ENCODE data around the gene LDHAL6B. TPM values are rescaled to one million over a fixed set of nuclear protein-coding genes. Genes with fewer than 3 reads are reported as not detected.
A peak's percentile ranks its signal among the peaks of the same experiment; 100 is the strongest.

LDHAL6B gene
- total RNA-seq, 6 experiments from 2014 or later: not detected

GRCh38 chr15:59221511-59222505, 15.2 kb downstream of the LDHAL6B start:
- Mint-ChIP-seq H3K27me3 (ENCODE audit: insufficient read depth) (peaks cover 6% of the 10 kb centered on the region), H3K36me3 (ENCODE audit: low read depth) (peaks cover 74% of the 10 kb centered on the region), H3K4me3 (peak overlapping the region; percentile 41), H3K9me3 (peaks cover under 1% of the 10 kb centered on the region; the same call in 1 of the 2 replicates), H3K4me1 (ENCODE audit: low read depth) (peaks cover 55% of the 10 kb centered on the region), H3K27ac (peak overlapping the region; percentile 86)
- no peak for TF ChIP-seq CTCF (IDR thresholded peaks at IDR 0.05)
- DNase-seq: peak; percentile 85

GRCh38 chr15:59222906-59223550, 16.4 kb downstream of the LDHAL6B start:
- Mint-ChIP-seq H3K27me3 (ENCODE audit: insufficient read depth) (peaks cover 7% of the 10 kb centered on the region), H3K27ac (peak overlapping the region; percentile 86), H3K4me1 (ENCODE audit: low read depth) (peaks cover 64% of the 10 kb centered on the region), H3K9me3 (peaks cover 4% of the 10 kb centered on the region; the same call in 1 of the 2 replicates), H3K4me3 (peak overlapping the region; percentile 15; the same call in 1 of the 2 replicates), H3K36me3 (ENCODE audit: low read depth) (peaks cover 75% of the 10 kb centered on the region)
- DNase-seq: no peak
- TF ChIP-seq CTCF (IDR thresholded peaks at IDR 0.05): no peak

- H3K4me1 Mint-ChIP-seq (ENCODE audit: low read depth): peaks cover 59% of the 10 kb centered on the region
- H3K4me3 Mint-ChIP-seq: no peak overlapping the region; the same call in 1 of the 2 replicates
- peaks cover 7% of the 10 kb centered on the region for H3K27me3 Mint-ChIP-seq (ENCODE audit: insufficient read depth)
- H3K36me3 Mint-ChIP-seq (ENCODE audit: low read depth): peaks cover 68% of the 10 kb centered on the region
- H3K9me3 Mint-ChIP-seq: peaks cover 4% of the 10 kb centered on the region; the same call in 1 of the 2 replicates
- H3K27ac Mint-ChIP-seq: peak overlapping the region; percentile 86; the same call in 1 of the 2 replicates
- no peak for DNase-seq
- no peak for TF ChIP-seq CTCF (IDR thresholded peaks at IDR 0.05)
Measured at GRCh38 chr15:59223736-59224135, 17.1 kb downstream of the LDHAL6B start.

- no peak overlapping the region for H3K4me3 Mint-ChIP-seq
- no peak for TF ChIP-seq CTCF (IDR thresholded peaks at IDR 0.05)
- H3K9me3 Mint-ChIP-seq: peaks cover 4% of the 10 kb centered on the region; the same call in 1 of the 2 replicates
- DNase-seq: no peak
- H3K4me1 Mint-ChIP-seq (ENCODE audit: low read depth): peaks cover 63% of the 10 kb centered on the region
- peaks cover 7% of the 10 kb centered on the region for H3K27me3 Mint-ChIP-seq (ENCODE audit: insufficient read depth)
- peaks cover 61% of the 10 kb centered on the region for H3K36me3 Mint-ChIP-seq (ENCODE audit: low read depth)
- no peak overlapping the region for H3K27ac Mint-ChIP-seq
Measured at GRCh38 chr15:59224474-59224873, 17.8 kb downstream of the LDHAL6B start.

GRCh38 chr15:59227021-59227420, 20.4 kb downstream of the LDHAL6B start:
- Mint-ChIP-seq H3K27ac (peak overlapping the region; percentile 64), H3K9me3 (peaks cover 4% of the 10 kb centered on the region; the same call in 1 of the 2 replicates)
- DNase-seq: no peak

More at GRCh38 chr15:59227021-59227420, 20.4 kb downstream of the LDHAL6B start:
- TF ChIP-seq CTCF (IDR thresholded peaks at IDR 0.05): no peak
- Mint-ChIP-seq H3K4me1 (ENCODE audit: low read depth) (peaks cover 55% of the 10 kb centered on the region), H3K27me3 (ENCODE audit: insufficient read depth) (peaks cover 7% of the 10 kb centered on the region), H3K4me3 (no peak overlapping the region), H3K36me3 (ENCODE audit: low read depth) (peaks cover 55% of the 10 kb centered on the region)
